NCI-H2029 (cell line): ENCODE measurements around the gene NLGN1.
"Not testable (repeated sequence)": the region's sequence is repeated elsewhere in the genome, so short reads cannot be mapped to it uniquely, and the experiment has no call there.

Experiments used
- DNase-seq: peaks from one replicate; lab custom pipeline; 2025; lab: John Stamatoyannopoulos, UW

NLGN1 gene

DNA sequence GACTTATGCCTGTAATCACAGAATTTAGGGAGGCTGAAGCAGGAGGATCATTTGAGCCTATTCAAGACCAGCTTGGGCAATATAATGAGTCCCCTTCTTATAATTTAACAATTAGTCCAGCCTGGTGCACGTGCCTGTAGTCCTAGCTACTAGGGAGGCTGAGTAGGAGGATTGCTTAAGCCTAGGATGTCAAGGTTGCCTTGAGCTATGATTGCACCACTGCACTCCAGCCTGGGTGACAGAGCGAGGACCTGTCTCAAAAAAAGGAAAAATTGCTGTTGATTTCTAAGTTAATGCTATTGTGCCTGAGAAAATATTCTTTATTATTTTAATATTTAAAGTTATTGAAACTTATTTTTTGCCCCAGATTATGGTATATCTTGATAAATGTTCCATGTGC is 159.0 kb downstream of the NLGN1 start:
- no peak for DNase-seq

GRCh38 chr3:173567997-173568396 is 170.5 kb downstream of the NLGN1 start:
- no peak for DNase-seq

- DNase-seq: no peak
Measured at GRCh38 chr3:173568623-173569022, 171.1 kb downstream of the NLGN1 start.

DNA sequence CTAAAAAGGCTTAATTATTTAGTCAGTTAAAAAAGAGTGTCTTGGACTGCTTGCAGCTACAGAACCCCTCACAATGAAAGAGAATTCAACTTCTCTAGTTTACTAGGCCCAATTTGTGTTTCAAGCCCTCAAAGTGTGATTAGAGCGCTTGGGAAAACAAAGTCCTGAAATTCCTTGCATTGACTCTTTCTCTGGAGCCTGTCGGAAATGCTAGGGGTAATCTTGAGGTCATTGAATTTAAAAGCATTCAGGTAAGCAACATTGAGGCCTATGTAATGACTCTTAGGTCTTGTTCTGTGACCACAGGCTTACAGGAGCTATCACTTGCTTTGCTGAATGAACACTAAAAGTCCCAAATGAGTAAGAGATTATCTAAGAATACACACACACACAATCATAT is 186.0 kb downstream of the NLGN1 start:
- no peak for DNase-seq

DNA sequence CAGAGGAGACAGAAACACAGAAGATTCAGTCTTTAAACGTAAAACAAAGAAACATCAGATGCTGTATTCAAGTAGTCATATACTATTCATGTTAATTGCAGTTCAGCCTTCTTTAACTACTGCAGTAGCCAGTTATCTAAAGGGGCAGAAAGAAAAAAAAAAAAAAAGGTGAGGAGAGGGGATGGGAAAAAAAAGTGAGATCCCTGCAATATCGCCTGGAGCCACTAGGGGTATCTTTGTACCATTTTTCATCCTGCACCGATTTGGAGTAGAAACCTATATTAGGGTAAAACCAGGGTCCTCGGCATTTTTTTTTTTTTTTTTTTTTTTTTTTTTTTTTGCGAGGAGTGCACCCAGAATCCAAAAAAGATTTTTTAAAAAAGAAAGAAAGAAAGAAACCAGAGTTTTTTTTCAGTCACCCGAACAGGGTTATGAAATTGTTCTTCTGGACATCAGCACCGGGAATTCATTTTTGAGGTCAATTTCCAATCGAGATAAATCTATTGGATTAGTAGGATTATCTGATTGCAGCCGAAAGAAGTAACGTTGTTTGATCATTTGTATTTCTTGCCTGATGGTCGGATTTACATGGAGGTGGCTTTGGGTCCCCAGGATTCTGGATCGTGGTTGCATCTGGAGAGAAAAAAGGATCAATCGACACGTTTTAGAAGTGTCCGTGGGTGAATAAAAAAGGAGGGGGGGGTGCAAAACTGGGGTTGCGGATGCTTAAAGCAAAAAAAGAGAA is 186.7 kb downstream of the NLGN1 start:
- DNase-seq: peak; percentile 50

GRCh38 chr3:173584838-173585831 is 187.6 kb downstream of the NLGN1 start:
- DNase-seq: no peak

DNA sequence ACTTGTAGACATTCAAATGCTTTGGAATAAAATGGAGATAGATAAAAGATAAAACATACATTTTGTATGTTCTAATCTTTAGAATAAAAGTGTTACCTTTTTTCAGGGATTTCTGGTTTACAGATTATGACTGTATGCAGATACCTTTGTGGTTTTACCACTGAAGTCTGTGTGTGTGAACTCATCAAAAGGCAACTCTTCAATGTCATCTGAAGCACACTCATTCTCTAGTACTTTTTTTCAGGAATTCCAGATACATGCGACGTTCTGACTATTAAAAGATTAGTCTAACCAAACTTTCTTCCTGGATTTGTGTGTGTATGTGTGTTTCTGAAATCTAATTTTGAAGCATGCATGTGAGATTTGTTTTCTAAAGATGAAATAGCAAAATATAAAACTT is 188.6 kb downstream of the NLGN1 start:
- no peak for DNase-seq

DNA sequence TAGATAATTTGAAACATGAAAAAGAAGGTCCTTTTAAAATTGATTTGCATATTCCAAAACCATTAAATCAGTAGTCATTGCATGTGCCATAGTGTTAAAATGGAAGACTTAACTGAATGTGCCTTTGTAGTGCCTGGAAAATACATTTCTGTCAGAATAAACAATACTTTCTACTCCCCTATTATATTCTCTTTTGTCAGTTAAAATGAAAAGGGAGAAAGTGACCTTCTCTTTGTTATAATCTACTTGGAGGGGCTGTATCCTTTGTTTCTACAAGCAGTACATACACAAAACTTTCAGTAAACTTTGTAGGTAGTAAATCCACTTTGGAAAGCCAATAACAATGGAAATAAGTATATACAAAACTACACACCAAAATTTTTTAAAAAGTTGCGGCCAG is 189.5 kb downstream of the NLGN1 start:
- DNase-seq: no peak

DNA sequence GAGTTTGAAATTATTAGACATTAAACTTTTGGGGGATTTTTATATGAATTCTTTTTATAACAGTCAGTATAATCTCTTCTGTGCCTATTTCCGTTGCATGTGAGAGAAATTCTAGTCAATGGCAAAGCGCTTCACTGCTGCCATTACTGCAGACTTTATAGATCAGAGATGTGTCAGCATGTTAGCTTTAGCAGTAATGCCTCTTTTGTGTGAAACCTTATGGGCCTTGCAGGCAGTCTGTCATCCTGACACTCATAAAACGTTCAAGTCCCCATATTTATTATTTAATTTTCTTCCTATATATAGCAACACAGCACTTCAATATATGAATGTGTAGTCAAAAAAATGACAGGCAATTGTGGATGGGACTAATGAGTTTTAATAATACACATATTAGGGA is 191.0 kb downstream of the NLGN1 start:
- no peak for DNase-seq

GRCh38 chr3:173589116-173589515 is 191.6 kb downstream of the NLGN1 start:
- no peak for DNase-seq

- DNase-seq: no peak
Measured at GRCh38 chr3:173591401-173591800, 193.9 kb downstream of the NLGN1 start.

GRCh38 chr3:173594881-173595280 is 197.3 kb downstream of the NLGN1 start:
- not testable (repeated sequence) for DNase-seq

GRCh38 chr3:173599673-173600072 is 202.1 kb downstream of the NLGN1 start:
- no peak for DNase-seq

DNA sequence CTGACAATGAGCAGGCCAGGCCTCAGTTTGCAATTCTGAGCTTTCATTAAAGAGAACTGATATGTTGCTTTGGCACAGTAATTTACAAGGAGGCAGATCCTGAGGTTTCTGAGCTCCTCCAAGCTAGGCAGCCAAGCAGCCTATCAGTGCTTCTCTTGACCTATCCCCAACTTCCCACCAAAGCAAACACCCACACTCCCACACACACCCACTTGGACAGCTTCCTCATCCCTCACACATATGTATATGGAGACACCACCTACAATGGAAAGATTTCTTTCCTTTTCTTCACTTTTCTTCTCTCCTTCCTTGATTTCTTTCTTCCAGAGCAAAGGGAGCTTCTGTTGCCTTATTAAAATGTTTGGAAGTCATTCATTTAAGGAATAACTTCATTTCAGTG is 217.0 kb downstream of the NLGN1 start:
- DNase-seq: no peak

DNA sequence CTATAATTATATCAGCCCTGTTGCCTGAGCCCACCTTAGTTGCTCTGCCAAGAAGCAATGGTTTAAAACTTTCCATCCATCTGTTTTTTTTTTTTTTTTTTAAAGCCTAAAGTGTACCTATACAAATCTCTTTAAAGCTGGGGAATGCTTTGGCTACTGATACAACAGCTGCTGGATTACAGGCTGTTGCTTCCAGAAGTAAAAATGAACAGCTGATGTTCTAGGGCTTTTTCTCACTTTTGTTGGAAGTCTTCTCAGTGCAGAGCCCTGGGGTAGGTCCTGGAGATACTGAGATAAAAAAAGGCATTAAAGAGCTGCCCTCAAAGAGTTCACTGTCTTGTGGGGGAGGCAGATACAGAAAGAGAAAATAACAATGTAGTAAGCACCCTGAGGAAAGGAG is 218.1 kb downstream of the NLGN1 start:
- no peak for DNase-seq

DNA sequence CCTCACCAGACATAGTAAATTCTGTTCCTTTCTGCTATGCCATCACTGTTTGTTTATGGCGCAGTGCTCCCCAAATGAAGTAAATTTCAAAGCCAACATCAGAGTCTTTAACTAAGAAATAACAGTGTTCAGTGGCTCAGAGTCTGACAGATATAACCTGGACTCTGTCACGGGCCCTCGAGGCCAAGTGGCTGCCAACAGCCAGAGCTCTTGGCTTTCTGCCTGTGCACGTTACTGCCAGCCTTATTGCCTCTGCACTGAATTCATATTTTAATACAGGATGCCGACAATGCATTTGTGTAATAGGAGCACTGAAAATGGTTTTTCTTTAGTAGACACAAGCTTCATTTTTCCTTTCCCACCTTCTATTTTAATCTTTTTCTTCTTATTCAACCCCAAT is 219.9 kb downstream of the NLGN1 start:
- DNase-seq: peak; percentile 73

- no peak for DNase-seq
Measured at GRCh38 chr3:173618148-173618547, 220.6 kb downstream of the NLGN1 start.

DNA sequence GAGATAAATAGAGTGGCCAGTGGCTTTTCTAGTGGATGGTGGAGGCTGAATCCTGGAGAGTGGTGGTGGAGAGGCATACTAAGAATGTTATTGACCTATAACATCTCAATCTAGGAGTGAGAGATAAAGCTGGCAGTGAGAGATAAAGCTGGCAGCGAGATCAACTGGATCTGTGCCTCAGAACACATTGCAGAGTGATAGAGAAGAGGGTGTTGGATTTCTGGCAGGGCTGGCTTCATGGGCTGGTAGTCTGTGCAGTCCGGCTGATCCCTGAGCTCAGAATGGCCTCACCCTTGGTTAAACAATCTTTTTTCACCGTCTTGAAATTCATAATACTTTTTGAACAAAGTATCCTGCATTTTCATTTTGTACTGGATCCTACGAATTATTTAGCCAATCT is 221.2 kb downstream of the NLGN1 start:
- peak; percentile 38 for DNase-seq

DNA sequence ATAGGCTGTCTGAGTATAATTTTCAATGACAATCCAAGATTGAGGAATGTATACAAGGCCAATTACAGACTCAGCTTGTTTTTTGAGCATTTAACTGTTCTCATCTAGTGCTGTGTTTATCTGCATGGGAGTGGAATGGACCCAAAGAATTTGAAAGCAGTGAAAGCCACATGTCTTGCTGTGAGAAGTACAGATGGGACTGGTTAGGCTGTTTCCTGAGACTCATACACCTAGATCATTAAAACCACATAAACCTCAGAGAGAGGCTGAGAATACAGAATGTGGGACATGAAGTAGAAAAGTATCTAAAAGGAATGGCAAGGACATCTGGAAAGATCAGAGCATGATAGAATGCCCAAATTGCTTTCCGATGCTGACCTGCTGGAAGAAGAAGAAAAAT is 224.6 kb downstream of the NLGN1 start:
- no peak for DNase-seq

- DNase-seq: no peak
Measured at GRCh38 chr3:173624086-173624485, 226.5 kb downstream of the NLGN1 start.

DNA sequence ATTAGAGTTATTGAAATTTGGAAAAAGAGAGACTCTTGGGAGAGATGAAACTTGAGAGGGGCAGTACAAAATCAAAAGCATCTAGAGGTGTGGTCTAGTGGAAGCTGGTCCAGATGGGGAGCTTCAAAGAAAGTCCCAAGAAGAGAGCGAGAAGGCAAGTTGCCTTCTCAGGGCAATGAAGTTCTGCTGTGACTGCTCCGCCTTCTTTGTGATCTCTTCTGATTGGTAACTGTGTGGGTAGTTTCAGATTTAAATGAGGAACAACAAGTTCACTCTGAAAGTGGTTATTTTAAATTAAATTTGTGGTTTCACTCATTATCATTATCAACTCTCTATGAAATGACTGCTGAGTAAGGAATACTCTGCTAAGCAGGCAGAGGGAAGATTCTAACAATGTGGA is 233.3 kb downstream of the NLGN1 start:
- no peak for DNase-seq

DNA sequence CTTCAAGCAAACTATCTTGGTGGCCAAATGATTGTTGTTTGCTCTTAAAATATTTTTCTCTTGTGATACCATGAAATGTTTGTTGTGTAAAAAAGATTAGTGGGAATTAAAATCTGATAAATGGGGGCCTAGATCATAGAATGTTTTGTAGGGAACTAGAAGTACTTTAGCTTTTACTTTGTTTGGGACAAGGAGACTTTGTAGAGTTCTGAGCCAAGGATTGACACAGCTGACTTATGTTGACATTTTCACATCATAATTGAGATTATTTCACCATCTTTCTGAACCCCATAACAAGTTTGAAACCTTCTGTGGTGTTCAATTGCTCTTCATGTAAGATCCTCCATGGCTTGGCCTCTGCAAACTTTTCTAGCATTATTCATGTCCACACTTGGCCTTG is 235.4 kb downstream of the NLGN1 start:
- no peak for DNase-seq

DNA sequence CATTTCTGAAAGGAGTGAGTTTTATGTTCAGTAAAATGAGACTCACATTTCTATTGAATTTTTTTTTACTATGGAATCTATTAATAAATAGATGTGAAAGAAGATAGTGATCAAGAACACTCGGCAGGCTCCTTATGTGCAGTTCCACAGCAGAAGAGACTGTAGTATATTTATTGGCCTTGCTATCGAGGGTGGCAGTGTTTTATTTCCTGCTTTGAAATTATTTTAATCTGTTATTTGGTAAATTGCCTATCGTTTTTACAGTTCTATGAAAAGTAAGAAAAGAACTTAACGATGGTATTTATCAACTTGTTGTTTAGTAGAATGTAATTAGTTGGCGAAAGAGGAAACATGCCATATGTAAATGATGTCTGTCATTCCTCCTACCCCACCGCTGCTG is 238.3 kb downstream of the NLGN1 start:
- no peak for DNase-seq
